GM19240 (cell line): ENCODE data around the gene TXNRD1.
"Not testable (repeated sequence)": the region's sequence is repeated elsewhere in the genome, so short reads cannot be mapped to it uniquely, and the experiment has no call there.

ENCODE experiments used
- DNase-seq: peaks from one replicate; pipeline ENCODE4 v3.0.0; 2011; ENCODE audit warnings: low spot score; ENCODE audit not compliant: insufficient read length

The TXNRD1 gene

GRCh38 chr12:104280717-104281458 lies 65.3 kb downstream of the TXNRD1 start:
- no peak for DNase-seq

DNA sequence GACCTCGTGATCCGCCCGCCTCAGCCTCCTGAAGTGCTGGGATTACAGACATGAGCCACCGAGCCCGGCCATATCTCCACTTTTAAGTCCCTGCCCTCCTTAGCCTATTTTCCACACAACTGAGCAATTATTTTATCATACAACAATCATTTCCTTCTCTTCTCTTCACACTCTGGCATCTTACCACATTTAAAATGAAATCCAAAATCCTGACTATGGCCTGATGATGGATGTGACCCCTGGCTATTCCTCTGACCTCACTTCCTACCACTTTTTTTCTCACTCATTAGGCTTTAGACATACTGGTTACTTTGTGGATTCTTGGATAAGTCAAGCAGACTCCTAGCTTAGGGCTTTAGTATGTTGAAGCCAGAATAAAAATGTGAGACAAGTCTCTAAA lies 66.1 kb downstream of the TXNRD1 start:
- DNase-seq, result no peak

GRCh38 chr12:104282109-104282508 lies 66.5 kb downstream of the TXNRD1 start:
- no peak for DNase-seq

- no peak for DNase-seq
Measured at GRCh38 chr12:104285740-104286515, 70.3 kb downstream of the TXNRD1 start.

GRCh38 chr12:104286516-104287482 lies 71.2 kb downstream of the TXNRD1 start:
- DNase-seq, result peak; percentile 77

- peak; percentile 74 for DNase-seq
Measured at GRCh38 chr12:104288635-104289274, 73.2 kb downstream of the TXNRD1 start.

DNA sequence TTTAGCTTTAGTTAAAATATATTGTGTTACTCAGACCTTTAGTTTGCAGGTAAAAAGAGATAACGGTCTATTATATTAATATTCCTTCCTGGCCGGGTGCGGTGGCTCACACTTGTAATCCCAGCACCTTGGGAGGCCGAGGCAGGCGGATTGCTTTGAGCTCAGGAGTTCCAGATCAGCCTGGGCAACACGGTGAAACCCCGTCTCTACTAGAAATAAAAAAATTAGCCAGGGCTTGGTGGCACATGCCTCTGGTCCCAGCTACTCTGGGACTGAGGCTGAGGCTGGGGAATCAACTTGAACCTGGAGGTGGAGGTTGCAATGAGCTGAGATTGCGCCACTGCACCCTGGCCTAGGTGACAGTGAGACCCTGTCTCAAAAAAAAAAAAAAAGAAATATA lies 74.7 kb downstream of the TXNRD1 start:
- DNase-seq, result no peak

DNA sequence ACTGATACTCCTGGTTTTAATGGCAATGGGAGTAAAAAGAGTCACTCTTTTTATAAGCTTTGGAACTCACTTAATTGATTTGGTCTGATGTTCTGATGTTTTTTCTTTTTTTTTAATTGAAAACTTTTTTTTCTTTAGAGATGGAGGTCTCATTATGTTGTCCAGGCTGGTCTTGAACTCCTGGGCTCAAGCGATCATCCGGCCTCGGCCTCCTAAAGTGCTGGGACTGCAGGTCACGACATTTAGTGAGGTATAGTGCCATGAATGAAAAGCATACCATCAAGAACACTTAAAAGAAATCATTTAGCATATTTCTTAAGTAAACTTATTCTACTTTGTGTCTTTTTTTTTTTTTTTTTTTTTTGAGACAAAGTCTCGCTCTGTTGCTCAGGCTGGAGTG lies 75.3 kb downstream of the TXNRD1 start:
- DNase-seq, result no peak

- DNase-seq, result no peak
Measured at GRCh38 chr12:104291867-104292524, 76.4 kb downstream of the TXNRD1 start.

DNA sequence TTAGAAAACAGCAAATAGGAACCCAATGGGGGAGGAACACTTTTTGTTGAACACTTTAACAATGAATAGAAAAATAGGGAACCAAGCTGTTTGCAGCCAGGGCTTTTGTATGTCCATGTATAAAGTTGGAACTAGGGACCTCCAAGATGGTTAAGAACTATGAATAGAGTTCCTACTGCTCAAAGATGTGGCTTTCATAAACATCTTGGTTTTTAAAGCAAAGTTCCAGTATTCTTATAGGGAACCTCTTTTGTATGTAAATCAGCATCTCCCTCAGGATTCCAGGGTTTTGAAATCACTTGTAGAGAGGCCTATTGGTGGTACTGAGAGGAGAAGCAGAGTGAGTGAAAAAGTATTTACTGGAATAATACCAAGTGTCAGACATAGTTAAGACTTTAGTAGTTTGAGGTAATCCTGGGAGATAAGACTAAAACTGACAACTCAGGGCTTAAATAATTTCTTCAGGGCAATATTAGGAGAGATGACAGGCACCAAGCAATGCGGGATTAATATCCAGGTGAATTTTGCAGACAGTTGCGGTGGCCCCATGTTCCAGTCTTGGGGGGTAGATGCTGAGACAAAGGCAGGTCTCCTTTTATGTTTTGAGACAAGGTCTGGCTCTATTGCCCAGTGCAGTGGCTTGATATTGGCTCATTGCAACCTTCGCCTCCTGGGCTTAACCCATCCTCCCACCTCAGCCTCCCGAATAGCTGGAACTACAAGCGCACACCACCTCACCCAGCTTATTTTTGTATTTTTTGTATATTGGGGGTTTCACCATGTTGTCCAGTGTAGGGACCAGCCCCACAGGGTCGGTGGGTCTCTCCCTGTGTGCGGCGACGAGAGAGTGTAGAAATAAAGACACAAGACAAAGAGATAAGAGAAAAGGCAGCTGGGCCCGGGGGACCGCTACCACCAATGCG lies 77.6 kb downstream of the TXNRD1 start:
- DNase-seq, result no peak

GRCh38 chr12:104294158-104294859 lies 78.7 kb downstream of the TXNRD1 start:
- DNase-seq, result not testable (repeated sequence)

GRCh38 chr12:104294927-104295668 lies 79.5 kb downstream of the TXNRD1 start:
- no peak for DNase-seq

DNA sequence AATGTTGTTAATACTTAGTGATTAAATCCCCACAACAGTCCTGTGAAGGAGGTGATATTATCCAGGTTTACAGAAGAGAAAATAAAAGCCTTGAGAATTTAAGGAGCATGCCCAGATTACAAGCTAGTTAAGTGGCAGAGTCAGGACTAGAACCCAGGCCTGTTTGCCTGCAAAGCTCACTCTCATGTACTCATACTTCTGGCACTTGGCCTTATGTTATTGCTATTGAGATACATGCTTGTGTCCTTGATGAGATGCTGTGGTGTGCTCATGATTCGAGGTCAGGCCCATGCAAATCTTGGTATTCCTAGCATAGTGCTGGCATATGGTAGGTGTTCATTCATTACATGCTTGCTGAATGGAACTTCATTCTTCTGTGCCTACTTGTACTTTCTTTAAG lies 80.4 kb downstream of the TXNRD1 start:
- DNase-seq, result no peak

- DNase-seq, result no peak
Measured at GRCh38 chr12:104296718-104297117, 81.1 kb downstream of the TXNRD1 start.

DNA sequence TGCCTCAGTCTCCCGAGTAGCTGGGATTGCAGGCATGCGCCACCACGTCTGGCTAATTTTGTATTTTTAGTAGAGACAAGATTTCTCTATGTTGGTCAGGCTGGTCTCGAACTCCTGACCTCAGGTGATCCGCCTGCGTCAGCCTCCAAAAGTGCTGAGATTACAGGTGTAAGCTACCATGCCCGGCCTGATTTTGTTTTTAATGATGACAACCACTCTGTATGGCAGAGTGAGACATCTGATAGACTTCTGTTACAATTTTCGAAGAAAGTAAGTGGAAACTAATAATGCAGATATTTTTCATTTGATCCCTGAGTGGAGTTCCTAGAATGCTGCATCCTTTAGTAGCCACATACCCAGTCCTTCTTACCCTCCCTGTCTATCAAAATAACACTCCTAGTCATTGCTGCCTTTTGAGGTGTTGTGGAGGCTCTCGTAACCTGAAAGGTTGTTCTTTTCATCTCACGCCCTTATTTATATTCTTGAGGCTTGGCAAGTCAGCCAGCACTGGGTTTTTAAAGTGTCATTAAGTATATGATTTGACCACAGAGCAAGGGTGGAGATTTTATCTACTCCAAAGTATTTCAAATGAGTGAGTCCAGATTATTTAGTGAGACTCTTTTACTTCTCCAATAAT lies 82.0 kb downstream of the TXNRD1 start:
- no peak for DNase-seq

GRCh38 chr12:104299842-104300481 lies 84.4 kb downstream of the TXNRD1 start:
- no peak for DNase-seq

GRCh38 chr12:104303538-104304151 lies 88.1 kb downstream of the TXNRD1 start, which contains the start of gene EID3:
Gene EID3 (plus strand): TSS chr12:104303739. CDS start chr12:104303935, 196 bp downstream.
- peak; percentile 66 for DNase-seq
